GM19397 (cell line): ENCODE results near the gene AGPAT3.
"Not testable (repeated sequence)": the region's sequence is repeated elsewhere in the genome, so short reads cannot be mapped to it uniquely, and the experiment has no call there.

ENCODE experiments used
- ATAC-seq: cut with Tn5 transposase; IDR thresholded peaks from one replicate; pipeline ENCODE4 v1.9.1; 2021; ENCODE audit warnings: mild to moderate bottlenecking, moderate library complexity; ENCODE audit not compliant: unreplicated experiment

AGPAT3 gene

DNA sequence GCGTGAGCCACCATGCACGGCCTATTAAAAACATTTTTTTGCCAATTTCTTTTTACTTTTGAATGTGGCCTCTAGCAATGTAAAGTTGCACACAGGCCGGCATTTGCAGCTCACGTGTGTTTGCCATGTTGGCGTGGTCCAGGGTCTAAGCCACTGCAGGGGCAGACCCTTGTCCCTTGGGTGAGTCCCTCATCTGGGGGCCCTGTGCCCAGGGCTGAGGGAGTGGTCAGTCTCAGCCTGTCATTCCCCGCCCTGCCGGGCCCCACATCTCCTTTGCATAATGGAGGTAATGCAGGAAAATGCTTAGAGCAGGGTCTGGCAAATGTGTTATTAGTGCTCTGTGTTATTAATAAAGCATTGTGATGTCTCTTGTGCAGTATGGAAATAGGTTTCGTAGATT is 16.9 kb downstream of the AGPAT3 start:
- no peak for ATAC-seq

GRCh38 chr21:43882952-43883545 is 18.0 kb downstream of the AGPAT3 start:
- ATAC-seq, result no peak

DNA sequence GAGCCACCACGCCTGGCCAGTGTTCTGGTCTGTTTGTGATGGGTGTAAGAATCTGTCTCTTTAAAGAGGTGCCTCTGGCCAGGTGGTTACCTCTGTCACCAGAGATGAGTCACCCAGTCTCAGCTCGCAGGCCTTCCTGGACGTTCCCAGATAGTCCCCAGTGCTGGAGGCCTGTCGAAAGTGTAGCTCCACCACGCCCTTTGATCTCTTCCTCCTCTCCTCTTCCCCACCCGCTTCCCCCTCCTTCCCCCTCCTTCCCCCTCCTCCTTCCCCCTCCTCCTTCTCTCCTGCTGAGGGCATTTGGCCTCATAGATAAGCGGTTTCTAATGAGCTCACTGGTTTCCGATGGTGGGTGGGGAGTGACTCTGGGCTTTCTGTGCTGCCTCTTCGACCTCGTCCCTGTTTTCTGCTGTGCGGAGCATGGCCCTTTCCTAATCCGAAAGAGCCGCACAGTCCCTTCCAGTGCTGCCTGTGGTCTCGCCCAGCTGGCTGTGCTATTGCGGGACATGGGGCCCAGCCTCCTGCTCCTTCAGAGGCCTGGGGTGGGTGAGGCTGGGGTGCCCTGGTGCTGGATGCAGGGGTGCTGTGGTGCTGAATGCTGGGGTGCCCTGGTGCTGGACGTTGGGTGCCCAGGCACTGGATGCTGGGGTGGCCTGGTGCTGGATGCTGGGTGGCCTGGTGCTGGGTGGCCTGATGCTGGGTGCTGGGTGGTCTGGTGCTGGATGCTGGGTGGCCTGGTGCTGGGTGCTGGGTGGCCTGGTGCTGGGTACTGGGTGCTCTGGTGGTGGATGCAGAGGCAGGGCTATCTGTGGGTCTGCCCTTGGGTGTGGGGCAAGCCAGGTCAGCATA is 19.2 kb downstream of the AGPAT3 start:
- no peak for ATAC-seq

GRCh38 chr21:43884861-43885417 is 19.9 kb downstream of the AGPAT3 start:
- no peak for ATAC-seq

GRCh38 chr21:43885721-43886120 is 20.7 kb downstream of the AGPAT3 start:
- no peak for ATAC-seq

- ATAC-seq, result no peak
These were observed 21.5 kb downstream of the AGPAT3 start for GRCh38 chr21:43886565-43886964.

DNA sequence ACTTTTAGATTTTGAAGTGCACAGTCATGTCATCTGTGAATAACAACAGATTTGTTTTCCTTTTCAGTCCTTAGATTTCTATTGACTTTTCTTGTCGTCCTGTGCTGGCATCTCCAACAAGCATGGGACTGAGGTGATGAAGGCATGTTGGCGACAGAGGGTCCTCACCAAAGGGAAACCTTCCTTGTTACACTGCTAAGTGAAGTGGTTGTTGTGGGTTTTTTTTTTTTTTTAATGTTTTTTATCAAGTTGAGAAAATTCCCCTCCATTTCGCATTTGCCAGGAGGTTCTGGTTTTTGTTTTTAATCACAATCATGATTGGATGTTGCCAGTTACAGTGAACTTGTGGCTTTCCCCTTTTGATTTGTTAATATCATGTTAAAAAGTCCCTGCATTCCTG is 24.0 kb downstream of the AGPAT3 start:
- ATAC-seq, result no peak

GRCh38 chr21:43890042-43890441 is 25.0 kb downstream of the AGPAT3 start:
- no peak for ATAC-seq

DNA sequence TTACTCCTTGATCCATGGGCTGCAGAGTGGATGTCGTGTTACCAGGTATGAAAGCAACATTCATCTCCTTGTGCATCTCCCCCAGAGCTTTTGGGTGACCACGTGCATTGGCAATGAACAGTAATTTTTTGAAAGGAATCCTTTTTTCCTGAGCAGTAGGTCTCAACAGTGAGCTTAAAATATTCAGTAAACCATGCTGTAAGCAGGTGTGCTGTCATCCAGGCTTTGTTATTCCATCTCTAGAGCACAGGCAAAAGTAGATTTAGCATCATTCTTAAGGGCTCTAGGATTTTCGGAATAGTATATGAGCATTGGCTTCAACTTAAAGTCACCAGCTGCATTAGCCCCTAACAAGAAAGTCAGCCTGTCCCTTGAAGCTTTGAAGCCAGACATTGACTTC is 27.3 kb downstream of the AGPAT3 start:
- ATAC-seq, result no peak

- no peak for ATAC-seq
These were observed 28.0 kb downstream of the AGPAT3 start for GRCh38 chr21:43892984-43893535.

GRCh38 chr21:43893536-43894205 is 28.6 kb downstream of the AGPAT3 start:
- ATAC-seq, result no peak

GRCh38 chr21:43894206-43894577 is 29.2 kb downstream of the AGPAT3 start:
- ATAC-seq, result no peak

GRCh38 chr21:43895196-43895595 is 30.2 kb downstream of the AGPAT3 start:
- no peak for ATAC-seq

DNA sequence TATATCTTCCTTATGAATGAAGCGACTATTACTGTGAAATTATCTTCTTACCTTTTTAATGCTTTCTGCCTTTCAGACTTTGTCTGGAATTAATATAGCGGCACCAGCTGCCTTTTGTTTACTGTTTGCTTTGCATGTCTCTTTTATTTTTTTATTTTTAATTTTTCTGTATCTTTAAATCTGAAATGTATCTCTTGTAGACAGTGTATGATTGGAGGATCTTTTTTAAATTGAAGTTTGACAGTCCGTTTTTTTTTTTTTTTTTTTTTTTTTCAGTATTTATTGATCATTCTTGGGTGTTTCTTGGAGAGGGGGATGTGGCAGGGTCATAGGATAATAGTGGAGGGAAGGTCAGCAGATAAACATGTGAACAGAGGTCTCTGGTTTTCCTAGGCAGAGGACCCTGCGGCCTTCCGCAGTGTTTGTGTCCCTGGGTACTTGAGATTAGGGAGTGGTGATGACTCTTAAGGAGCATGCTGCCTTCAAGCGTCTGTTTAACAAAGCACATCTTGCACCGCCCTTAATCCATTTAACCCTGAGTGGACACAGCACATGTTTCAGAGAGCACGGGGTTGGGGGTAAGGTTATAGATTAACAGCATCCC is 31.8 kb downstream of the AGPAT3 start:
- not testable (repeated sequence) for ATAC-seq

GRCh38 chr21:43899307-43900077 is 34.5 kb downstream of the AGPAT3 start:
- no peak for ATAC-seq

DNA sequence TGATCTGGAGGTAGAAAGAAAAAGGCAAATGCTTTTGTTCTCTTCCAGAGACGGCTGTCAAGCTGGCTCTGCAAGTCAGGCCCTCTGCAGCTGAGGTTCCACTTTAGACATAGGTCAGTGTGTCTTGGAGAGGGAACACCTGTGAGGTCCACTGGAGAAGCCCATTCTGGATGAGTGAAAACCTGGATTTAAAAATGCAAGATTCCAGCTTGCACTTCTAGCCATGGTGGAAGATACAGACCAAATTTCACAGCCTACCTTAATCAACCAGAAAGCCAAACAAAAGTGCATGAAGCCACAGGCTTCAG is 35.0 kb downstream of the AGPAT3 start:
- ATAC-seq, result no peak

DNA sequence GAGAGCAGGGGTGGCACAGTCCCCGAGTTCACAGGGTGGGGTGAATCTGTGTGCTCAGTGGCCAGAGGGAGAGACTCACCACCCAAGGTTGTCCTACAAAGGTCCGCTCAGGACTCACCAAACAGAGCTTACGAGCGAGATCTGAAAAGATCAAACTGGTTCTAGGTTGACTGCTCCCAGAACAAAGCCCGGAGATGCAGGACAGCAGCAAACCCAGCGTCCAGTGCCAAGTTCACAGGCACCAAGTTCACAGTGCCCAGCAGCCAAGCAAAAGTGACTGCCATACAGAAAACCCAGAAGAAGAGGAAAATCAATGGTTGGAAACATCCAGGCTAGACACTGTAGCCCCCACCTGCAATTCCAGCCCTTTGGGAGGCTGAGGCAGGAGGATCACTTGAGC is 35.7 kb downstream of the AGPAT3 start:
- ATAC-seq, result no peak

DNA sequence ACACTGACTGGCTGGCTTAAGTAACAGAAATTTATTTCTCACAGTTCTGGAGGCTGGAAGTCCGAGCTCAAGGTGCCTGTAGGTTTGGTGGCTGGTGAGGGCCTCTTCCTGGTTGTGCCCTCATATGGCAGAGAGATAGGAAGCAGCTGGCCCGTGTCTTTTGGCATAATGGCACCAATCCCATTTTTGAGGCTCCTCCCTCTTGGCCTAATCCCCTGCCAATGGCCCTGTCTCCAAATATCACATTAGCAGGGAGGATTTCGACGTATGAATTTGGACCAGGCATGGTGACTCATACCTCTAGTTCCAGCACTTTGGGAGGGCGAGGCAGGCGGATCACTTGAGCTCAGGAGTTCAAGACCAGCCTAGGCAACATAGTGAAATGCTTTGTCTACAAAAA is 37.4 kb downstream of the AGPAT3 start:
- no peak for ATAC-seq

DNA sequence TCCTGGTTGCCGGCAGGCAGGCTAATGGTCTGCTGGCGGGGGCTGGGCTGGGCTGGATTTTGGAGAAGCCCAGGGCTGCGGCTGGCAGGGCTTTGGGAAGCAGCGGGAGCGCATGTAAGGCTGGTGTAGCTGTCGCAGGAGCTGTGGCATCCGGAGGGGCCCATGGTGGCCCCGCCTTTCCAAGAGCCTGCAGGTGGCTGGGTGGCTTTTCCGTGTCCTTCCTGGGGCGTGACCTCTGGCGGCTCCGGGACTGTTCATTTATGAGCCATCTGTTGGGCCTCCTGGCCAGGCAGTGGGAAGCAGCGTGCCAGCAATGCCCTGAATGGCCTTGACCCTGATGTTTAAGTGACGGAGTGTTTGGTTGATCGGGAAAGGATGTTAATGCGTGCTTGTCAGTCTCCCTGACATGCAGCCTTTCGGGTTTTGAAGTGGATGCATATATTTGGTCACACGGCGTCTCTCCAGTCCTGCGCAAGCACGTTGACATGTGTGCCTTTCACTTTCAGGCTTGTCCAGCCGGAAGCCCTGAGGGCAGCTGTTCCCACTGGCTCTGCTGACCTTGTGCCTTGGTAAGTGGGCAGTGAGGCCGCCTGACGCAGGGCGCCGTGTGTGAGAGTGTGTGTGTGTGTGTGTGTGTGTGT is 38.5 kb downstream of the AGPAT3 start:
- no peak for ATAC-seq

DNA sequence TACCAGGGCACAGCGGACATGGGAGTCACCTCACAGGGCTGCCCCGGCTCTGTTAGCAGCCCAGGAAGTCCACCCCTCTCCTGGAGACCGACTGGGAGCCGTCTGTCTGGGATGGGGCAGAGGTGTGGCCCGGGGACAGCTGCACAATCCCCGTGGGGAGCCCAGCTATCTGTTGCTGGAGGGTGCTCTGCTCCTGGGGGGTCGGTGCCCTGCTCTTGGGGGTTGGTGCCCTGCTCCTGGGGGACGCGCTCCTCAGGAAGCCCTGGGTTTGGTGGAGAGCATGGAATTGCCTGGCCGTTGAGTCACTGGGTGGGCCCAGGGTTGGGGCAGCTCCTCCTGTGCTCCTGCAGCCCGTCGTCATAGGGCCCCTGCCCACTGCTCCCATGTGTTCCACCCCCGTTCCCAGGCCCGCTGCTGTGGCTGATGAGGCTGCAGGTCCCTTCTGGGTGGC is 39.3 kb downstream of the AGPAT3 start:
- ATAC-seq, result no peak
